HepG2 (cell line): ENCODE data around the gene IGBP1. TPM values are rescaled to one million over a fixed set of nuclear protein-coding genes. Genes with fewer than 3 reads are reported as not detected.

Experiments
- ARID4A ChIP-seq: sonication (generic); formaldehyde crosslinking; IDR thresholded peaks from 2 replicates; pipeline ENCODE4 v1.5.0; 2020; ENCODE audit warnings: mild to moderate bottlenecking, missing genetic modification reagents, borderline replicate concordance
- EHMT2 ChIP-seq: fragments of 200-600 bp; sonication (generic); IDR thresholded peaks from 2 replicates; pipeline ENCODE4 v1.7.0; 2017; ENCODE audit warnings: antibody characterized with exemption, low read depth, low read length, borderline replicate concordance
- HMGXB4 ChIP-seq, 2 experiments: sonication (generic) in 1 of 2; formaldehyde crosslinking in 1 of 2; IDR thresholded peaks; 2 replicates each; pipeline versions ENCODE4 v1.4.0 to v1.6.1; 2018 to 2020; ENCODE audit warnings: missing genetic modification reagents in 2 of 2, borderline replicate concordance in 1 of 2, low read depth in 1 of 2, mild to moderate bottlenecking in 1 of 2, missing biosample characterization in 1 of 2
- HNF1B ChIP-seq: sonication (generic); formaldehyde crosslinking; IDR thresholded peaks from 2 replicates; pipeline ENCODE4 v1.5.1; 2020; ENCODE audit warnings: mild to moderate bottlenecking, moderate library complexity, missing genetic modification reagents
- MBNL3 ChIP-seq: fragments of 250-450 bp; sonication (Bioruptor Pico); conservative IDR thresholded peaks from 2 replicates; pipeline ENCODE4 v1.8.0; 2022; ENCODE audit warnings: mild to moderate bottlenecking, inconsistent platforms
- MED13 ChIP-seq: sonication (generic); formaldehyde crosslinking; IDR thresholded peaks from 2 replicates; pipeline ENCODE4 v1.5.0; 2020; ENCODE audit warnings: missing genetic modification reagents
- MIER2 ChIP-seq: IDR thresholded peaks from 2 replicates; pipeline ENCODE4 v1.6.1; 2016; ENCODE audit warnings: missing biosample characterization, missing genetic modification reagents
- NAIF1 ChIP-seq: sonication (generic); formaldehyde crosslinking; IDR thresholded peaks from 2 replicates; pipeline ENCODE4 v1.5.0; 2020; ENCODE audit warnings: mild to moderate bottlenecking, missing genetic modification reagents, borderline replicate concordance
- PHF8 ChIP-seq: sonication (generic); formaldehyde crosslinking; IDR thresholded peaks from 2 replicates; pipeline ENCODE4 v1.5.0; 2020; ENCODE audit warnings: missing genetic modification reagents
- ZBTB34 ChIP-seq: sonication (generic); formaldehyde crosslinking; IDR thresholded peaks from 2 replicates; pipeline ENCODE4 v1.8.0; 2022; ENCODE audit warnings: mild to moderate bottlenecking, missing genetic modification reagents
- ZBTB4 ChIP-seq: sonication (generic); formaldehyde crosslinking; IDR thresholded peaks from 2 replicates; pipeline ENCODE4 v1.4.0; 2020; ENCODE audit warnings: missing genetic modification reagents, mild to moderate bottlenecking, borderline replicate concordance
- ZNF136 ChIP-seq: sonication (generic); formaldehyde crosslinking; IDR thresholded peaks from 2 replicates; pipeline ENCODE4 v1.8.1; 2022; ENCODE audit warnings: low read depth, mild to moderate bottlenecking, moderate library complexity, missing genetic modification reagents
- ZNF597 ChIP-seq: sonication (generic); formaldehyde crosslinking; IDR thresholded peaks from 2 replicates; pipeline ENCODE4 v1.5.0; 2020; ENCODE audit warnings: missing genetic modification reagents
- polyA plus RNA-seq, 8 experiments: library from polyadenylated mRNA; depleted of rRNA in 3 of 8; stranded (reverse) in 7 of 8; unstranded in 1 of 8; fragments of >200 nt; fragmentation: Illumina TruSeq in 4 of 8; extraction: Trizol in 4 of 8; gene quantifications; 2 replicates each; pipeline versions ENCODE4 v1.2.1 to v1.2.3, GENCODE V29; 2011 to 2016; ENCODE audit warnings: low read depth in 4 of 8, missing spikeins in 1 of 8, mixed read lengths in 1 of 8; ENCODE audit not compliant: insufficient read depth in 1 of 8
- total RNA-seq, 5 experiments: library from RNA; depleted of rRNA; stranded (reverse); fragments of >200 nt; fragmentation: Illumina TruSeq; extraction: Trizol; gene quantifications; 2 replicates each; pipeline ENCODE4 v1.2.3, GENCODE V29; 2016; ENCODE audit warnings: low read depth in 1 of 5

IGBP1 gene
- total and polyA plus RNA-seq, 2 of the 13 experiments (the other 11 are each of a cell fraction or from before 2014, with no cell fraction given) = 59.3 to 103 TPM

- 0 out of 2 replicates have a peak, but pooled peaks have one; percentile 21 for TF ChIP-seq HNF1B (CRISPR knock-in tag)
- TF ChIP-seq ARID4A = peak; percentile 80; the same call in 1 of the 2 replicates
- TF ChIP-seq EHMT2 = no peak
- no peak for TF ChIP-seq MBNL3 (CRISPR knock-in tag)
- TF ChIP-seq MED13 = no peak
- no peak for TF ChIP-seq ZBTB4 (CRISPR knock-in tag)
- TF ChIP-seq NAIF1 (CRISPR knock-in tag) = no peak
- TF ChIP-seq ZBTB34 = no peak
- TF ChIP-seq ZNF136 (CRISPR knock-in tag) = no peak
- TF ChIP-seq HMGXB4 (CRISPR knock-in tag; IDR thresholded peaks at IDR 0.05; ENCODE audit: borderline replicate concordance in 1 of 2, low read depth in 1 of 2) = peak; percentile 51 to 65; a peak in 3 of 4 replicates
- TF ChIP-seq MIER2 (CRISPR knock-in tag) = no peak
- TF ChIP-seq ZNF597 (CRISPR knock-in tag) = no peak
- TF ChIP-seq PHF8 = peak; percentile 46; the same call in 1 of the 2 replicates
Measured at GRCh38 chrX:70133303-70134115, at the start of gene IGBP1 (continued).
